Thyroid gland (tissue), 4 donors: ENCODE measurements around the gene BCAT1. TPM values are rescaled to one million over a fixed set of nuclear protein-coding genes. Genes with fewer than 3 reads are reported as not detected.

Experiments used
- DNase-seq, 2 donors: peaks; one replicate each; pipeline ENCODE4 v3.0.0-alpha.2; 2019
- H3K27ac ChIP-seq, 3 donors: fragments of 200-600 bp; sonication (generic); 1 replicate in 2 of 3; 2 replicates in 1 of 3; pipeline ENCODE4 v1.5.1; 2016 to 2019; ENCODE audit warnings: mild to moderate bottlenecking in 1 of 3, moderate library complexity in 1 of 3
- H3K27me3 ChIP-seq: fragments of 200-600 bp; sonication (generic); one replicate; pipeline ENCODE4 v1.5.1; 2019
- H3K36me3 ChIP-seq, 2 donors: fragments of 200-600 bp; sonication (generic); one replicate each; pipeline ENCODE4 v1.5.1; 2016 to 2019
- H3K4me1 ChIP-seq, 2 donors: fragments of 200-600 bp; sonication (generic); one replicate each; pipeline ENCODE4 v1.5.1; 2017 to 2019
- H3K4me3 ChIP-seq, 3 donors: fragments of 200-600 bp; sonication (generic); replicated peaks in 1 of 3; 1 replicate in 2 of 3; 2 replicates in 1 of 3; pipeline ENCODE4 v1.5.1; 2016; ENCODE audit warnings: mild to moderate bottlenecking in 1 of 3
- H3K9me3 ChIP-seq: fragments of 200-600 bp; sonication (generic); one replicate; pipeline ENCODE4 v1.5.1; 2017
- POLR2A ChIP-seq, 2 donors: fragments of 450-650 bp; IDR thresholded peaks; one replicate each; pipeline ENCODE4 v1.6.1; 2017; ENCODE audit warnings: antibody characterized with exemption in 2 of 2, mild to moderate bottlenecking in 2 of 2, moderate library complexity in 1 of 2
- WGBS, 2 donors: methylation state at CpG; one replicate each; pipeline ENCODE4 v1.1.5; 2017; 5-methylcytosine and 5-hydroxymethylcytosine counted together
- intact Hi-C: fragments of 100-400 bp; cut with DNase I; formaldehyde crosslinking; loops from one replicate; pipeline ENCODE4 v1.15.1; 2023
- total RNA-seq, 4 donors: library from RNA; depleted of rRNA; stranded (reverse); fragments of >200 nt; gene quantifications; one replicate each; pipeline ENCODE4 v1.2.3, GENCODE V29; 2016
- TF ChIP-seq, protein P1 (sequence below), 6 experiments: fragments of 200-600 bp in 3 of 6; fragments of 450-650 bp in 3 of 6; sonication (generic) in 3 of 6; IDR thresholded peaks; one replicate each; pipeline ENCODE4 v1.5.1; 2016 to 2019; ENCODE audit warnings: antibody characterized with exemption in 6 of 6, mild to moderate bottlenecking in 2 of 6, inconsistent platforms in 1 of 6, moderate library complexity in 1 of 6

The BCAT1 gene
- total RNA-seq, 4 donors from 2014 or later = 3.8 to 49.1 (median 13.2) TPM

DNA sequence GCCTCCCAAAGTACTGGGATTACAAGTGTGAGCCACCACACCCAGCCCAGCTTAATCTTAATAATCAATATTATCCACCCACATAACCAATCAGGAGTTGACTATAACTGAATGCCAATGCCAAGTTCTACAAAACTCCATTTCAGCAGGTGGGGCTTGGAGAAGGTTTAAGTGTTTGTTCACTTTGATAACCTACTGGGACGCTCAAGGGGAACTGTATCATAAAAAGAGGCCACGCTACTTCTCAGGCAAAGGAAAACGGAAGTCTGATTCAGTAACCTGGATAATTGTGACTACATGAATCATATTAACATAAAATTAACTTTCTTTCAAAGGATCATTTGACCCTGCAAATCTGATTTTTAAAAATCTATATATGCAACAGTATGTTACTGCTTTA is 179.2 kb downstream of the BCAT1 start:
- Histone ChIP-seq H3K27me3 (no peaks in the 10 kb centered on the region), H3K27ac (no peak overlapping the region), H3K4me1 (no peaks in the 10 kb centered on the region), H3K36me3 (no peaks in the 10 kb centered on the region), H3K9me3 (no peaks in the 10 kb centered on the region), H3K4me3 (no peak overlapping the region)
- intact Hi-C loops = no loop called here
- WGBS, 2 donors = 95 to 97% methylated on average over 3 of the region's 3 CpGs
- DNase-seq = no peak
- no peak for TF ChIP-seq POLR2A (IDR thresholded peaks at IDR 0.05)
- TF ChIP-seq, protein P1, sequence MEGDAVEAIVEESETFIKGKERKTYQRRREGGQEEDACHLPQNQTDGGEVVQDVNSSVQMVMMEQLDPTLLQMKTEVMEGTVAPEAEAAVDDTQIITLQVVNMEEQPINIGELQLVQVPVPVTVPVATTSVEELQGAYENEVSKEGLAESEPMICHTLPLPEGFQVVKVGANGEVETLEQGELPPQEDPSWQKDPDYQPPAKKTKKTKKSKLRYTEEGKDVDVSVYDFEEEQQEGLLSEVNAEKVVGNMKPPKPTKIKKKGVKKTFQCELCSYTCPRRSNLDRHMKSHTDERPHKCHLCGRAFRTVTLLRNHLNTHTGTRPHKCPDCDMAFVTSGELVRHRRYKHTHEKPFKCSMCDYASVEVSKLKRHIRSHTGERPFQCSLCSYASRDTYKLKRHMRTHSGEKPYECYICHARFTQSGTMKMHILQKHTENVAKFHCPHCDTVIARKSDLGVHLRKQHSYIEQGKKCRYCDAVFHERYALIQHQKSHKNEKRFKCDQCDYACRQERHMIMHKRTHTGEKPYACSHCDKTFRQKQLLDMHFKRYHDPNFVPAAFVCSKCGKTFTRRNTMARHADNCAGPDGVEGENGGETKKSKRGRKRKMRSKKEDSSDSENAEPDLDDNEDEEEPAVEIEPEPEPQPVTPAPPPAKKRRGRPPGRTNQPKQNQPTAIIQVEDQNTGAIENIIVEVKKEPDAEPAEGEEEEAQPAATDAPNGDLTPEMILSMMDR (IDR thresholded peaks at IDR 0.05) = no peak

DNA sequence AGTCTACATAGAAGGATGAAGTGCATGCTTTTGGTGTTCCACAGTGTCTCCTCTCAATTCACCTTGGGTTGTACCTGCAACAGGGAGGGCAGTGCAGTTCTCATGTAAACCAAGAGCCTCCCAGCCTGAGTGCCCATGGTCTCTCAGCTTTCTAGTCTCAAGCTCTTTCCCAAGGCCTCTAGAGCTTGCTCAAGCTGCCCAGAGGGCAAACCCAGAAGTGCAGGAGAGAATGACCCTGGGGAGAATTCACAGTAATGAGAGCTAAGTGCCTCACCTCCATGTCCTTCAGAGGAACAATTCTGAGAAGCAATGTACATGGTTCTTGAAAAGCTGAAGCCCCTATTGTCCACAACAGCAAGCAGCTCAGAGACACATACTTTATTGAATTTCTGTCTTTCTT is 180.5 kb downstream of the BCAT1 start:
- no peaks in the 10 kb centered on the region for H3K9me3 ChIP-seq
- DNase-seq = no peak
- H3K27me3 ChIP-seq = no peaks in the 10 kb centered on the region
- H3K36me3 ChIP-seq = no peaks in the 10 kb centered on the region
- intact Hi-C loops = no loop called here
- H3K4me1 ChIP-seq = no peaks in the 10 kb centered on the region
- no peak for TF ChIP-seq POLR2A (IDR thresholded peaks at IDR 0.05)
- TF ChIP-seq, protein P1 (IDR thresholded peaks at IDR 0.05) = no peak
- H3K4me3 ChIP-seq = no peak overlapping the region
- H3K27ac ChIP-seq = no peak overlapping the region

DNA sequence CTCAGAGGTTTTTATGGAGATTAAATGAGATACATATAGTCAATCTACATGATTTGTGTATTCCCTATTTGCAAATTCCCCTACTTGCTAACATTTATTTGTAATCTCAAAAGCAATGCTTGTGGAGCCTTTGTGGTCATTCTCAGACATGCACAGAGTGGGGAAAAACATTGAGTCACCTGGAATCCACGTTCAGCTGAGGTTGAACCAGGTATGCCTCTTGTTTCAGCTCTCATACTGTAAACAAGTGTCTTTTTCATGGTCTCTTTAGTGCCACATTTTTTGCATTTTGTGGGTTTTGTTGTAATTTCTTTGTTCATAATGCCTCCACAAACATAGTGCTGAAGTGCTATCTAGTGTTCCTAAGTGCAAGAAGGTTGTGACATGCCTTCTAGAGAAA is 181.9 kb downstream of the BCAT1 start:
- no peaks in the 10 kb centered on the region for H3K36me3 ChIP-seq
- H3K4me1 ChIP-seq = no peaks in the 10 kb centered on the region
- H3K27me3 ChIP-seq = no peaks in the 10 kb centered on the region
- TF ChIP-seq POLR2A (IDR thresholded peaks at IDR 0.05) = no peak
- WGBS, 2 donors = 62 to 73% methylated on average over 1 of the region's 1 CpG
- no peak overlapping the region for H3K4me3 ChIP-seq
- no peaks in the 10 kb centered on the region for H3K9me3 ChIP-seq
- no peak overlapping the region for H3K27ac ChIP-seq
- DNase-seq = no peak
- intact Hi-C loops = no loop called here

DNA sequence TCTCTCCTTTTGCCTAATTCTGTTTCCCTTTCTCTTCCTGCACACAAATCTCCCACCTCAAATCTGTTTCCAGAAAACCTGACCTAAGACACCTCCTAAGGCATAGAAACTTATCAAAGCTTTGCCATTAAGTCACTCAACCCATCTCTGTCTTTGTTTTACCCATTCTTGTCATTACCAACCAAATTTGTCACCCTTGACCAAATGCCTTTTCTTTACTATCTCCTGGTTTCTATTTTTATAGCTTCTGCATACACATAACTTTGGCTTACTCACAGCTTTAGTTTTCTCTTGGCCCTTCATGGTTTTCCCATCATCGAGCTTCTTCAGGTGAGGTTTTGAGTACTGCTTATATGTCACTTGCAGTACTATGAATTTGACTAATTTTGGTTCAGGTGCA is 184.2 kb downstream of the BCAT1 start:
- 95% methylated on average over 1 of the region's 1 CpG for WGBS, 2 donors
- H3K9me3 ChIP-seq = no peaks in the 10 kb centered on the region
- DNase-seq = no peak

DNA sequence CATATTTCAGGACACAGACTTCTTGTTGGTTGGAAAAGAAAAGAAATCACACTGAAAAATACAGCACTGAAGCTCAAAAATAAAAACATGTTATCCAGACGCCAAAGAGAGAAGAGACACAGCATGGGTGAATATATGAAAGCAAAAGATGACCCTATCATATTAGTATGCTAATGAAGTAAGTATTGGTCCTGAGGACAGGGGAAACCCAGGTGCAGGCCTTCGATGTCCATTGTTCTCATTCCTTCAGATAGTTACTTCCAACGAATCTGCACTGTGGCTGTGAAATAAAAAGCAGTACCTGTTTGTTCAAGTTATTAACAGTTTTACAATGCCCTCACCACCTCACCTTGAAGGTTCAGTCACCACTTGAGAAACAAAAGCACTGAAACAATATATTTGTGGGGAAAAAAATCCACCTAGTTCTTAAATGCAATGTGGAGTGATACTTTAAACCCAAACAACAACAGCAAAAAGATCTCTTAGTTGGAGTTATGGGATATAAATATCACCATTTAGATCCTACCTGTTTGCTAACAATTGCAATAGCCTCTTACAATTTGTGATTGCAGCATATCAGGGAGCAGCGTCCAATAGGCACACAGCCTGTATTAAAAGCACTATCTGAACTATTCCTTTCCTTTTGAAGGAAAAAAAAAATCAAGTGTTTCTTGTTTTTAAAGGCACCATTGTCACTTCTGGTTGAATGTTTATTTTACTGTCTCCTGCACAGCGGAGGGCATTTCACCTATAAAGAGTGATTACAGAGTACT is 188.1 kb downstream of the BCAT1 start:
- Histone ChIP-seq H3K27me3 (no peaks in the 10 kb centered on the region), H3K9me3 (no peaks in the 10 kb centered on the region), H3K4me1 (peaks cover 12 to 21% of the 10 kb centered on the region in 2 donors), H3K4me3 (no peak overlapping the region), H3K36me3 (no peaks in the 10 kb centered on the region), H3K27ac (peak overlapping the region in 2 of 3 donors; percentile 49 to 78)
- intact Hi-C loops = no loop called here
- WGBS, 2 donors = 33 to 34% methylated on average over 5 of the region's 5 CpGs
- no peak for TF ChIP-seq POLR2A (IDR thresholded peaks at IDR 0.05)
- TF ChIP-seq, protein P1 (IDR thresholded peaks at IDR 0.05) = no peak
- DNase-seq = peak in 1 of 2 donors; percentile 2

More for the DNA sequence above, 184.2 kb downstream of the BCAT1 start:
- Histone ChIP-seq H3K27me3 (no peaks in the 10 kb centered on the region), H3K4me1 (peaks cover 12 to 19% of the 10 kb centered on the region in 2 donors), H3K36me3 (no peaks in the 10 kb centered on the region), H3K4me3 (no peak overlapping the region), H3K27ac (no peak overlapping the region)
- intact Hi-C loops = no loop called here
- no peak for TF ChIP-seq POLR2A (IDR thresholded peaks at IDR 0.05)
- TF ChIP-seq, protein P1 (IDR thresholded peaks at IDR 0.05) = no peak
